ENCODE data around the gene AVPR2. TPM values are rescaled to one million over a fixed set of nuclear protein-coding genes. Genes with fewer than 3 reads are reported as not detected.

AVPR2 gene
- total RNA-seq, 6 experiments from 2014 or later = not detected

DNA sequence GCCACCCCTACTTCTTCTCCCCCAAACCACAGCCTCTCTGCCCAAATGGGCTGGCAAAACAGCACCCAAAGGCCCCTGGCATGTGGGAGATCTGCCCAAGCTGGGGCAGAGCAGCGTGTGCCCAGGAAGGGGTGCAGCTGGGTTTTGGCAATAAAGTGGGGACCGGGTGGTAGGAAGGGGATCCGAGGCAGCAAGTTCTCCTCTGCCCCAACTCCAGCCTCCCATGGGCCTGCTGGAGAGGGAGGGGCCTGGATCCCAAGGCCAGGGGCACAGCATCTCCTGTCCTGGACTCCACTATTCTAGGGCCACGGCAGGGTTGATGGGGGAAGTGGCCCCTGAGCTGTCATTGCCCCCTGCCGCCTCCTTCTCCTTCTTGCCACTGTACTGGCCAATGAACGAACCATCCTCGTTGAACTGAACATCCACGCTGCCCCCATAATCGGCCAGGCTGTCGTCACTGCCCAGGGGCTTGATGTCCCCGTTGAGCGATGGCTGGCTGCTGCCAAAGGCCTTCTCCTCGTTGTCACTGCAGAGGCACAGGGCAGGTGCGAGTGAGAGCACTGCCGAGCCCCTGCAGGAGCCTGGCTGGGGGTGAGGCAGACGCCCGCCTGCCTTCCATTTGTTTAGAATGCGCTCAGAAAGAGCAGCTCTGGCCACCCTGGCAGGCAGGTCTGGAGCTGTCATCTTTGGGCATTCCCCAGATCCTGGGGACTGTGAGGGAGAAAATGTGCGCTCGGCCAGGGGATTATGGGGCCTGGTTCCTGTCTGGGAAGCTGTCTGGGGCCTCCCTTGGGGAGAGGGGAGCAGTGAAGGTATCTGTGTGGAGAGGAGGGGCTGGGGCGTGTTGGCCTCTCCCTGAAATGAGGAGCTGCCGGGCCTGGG is 41.9 kb upstream of the AVPR2 start:
- DNase-seq = no peak
- peaks cover 7% of the 10 kb centered on the region for H3K27me3 Mint-ChIP-seq (ENCODE audit: insufficient read depth)
- H3K36me3 Mint-ChIP-seq (ENCODE audit: low read depth) = no peaks in the 10 kb centered on the region
- no peak overlapping the region for H3K4me3 Mint-ChIP-seq
- no peaks in the 10 kb centered on the region for H3K4me1 Mint-ChIP-seq (ENCODE audit: low read depth)
- no peaks in the 10 kb centered on the region for H3K9me3 Mint-ChIP-seq
- H3K27ac Mint-ChIP-seq = no peak overlapping the region
- TF ChIP-seq, protein P1, sequence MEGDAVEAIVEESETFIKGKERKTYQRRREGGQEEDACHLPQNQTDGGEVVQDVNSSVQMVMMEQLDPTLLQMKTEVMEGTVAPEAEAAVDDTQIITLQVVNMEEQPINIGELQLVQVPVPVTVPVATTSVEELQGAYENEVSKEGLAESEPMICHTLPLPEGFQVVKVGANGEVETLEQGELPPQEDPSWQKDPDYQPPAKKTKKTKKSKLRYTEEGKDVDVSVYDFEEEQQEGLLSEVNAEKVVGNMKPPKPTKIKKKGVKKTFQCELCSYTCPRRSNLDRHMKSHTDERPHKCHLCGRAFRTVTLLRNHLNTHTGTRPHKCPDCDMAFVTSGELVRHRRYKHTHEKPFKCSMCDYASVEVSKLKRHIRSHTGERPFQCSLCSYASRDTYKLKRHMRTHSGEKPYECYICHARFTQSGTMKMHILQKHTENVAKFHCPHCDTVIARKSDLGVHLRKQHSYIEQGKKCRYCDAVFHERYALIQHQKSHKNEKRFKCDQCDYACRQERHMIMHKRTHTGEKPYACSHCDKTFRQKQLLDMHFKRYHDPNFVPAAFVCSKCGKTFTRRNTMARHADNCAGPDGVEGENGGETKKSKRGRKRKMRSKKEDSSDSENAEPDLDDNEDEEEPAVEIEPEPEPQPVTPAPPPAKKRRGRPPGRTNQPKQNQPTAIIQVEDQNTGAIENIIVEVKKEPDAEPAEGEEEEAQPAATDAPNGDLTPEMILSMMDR (IDR thresholded peaks at IDR 0.05) = no peak

DNA sequence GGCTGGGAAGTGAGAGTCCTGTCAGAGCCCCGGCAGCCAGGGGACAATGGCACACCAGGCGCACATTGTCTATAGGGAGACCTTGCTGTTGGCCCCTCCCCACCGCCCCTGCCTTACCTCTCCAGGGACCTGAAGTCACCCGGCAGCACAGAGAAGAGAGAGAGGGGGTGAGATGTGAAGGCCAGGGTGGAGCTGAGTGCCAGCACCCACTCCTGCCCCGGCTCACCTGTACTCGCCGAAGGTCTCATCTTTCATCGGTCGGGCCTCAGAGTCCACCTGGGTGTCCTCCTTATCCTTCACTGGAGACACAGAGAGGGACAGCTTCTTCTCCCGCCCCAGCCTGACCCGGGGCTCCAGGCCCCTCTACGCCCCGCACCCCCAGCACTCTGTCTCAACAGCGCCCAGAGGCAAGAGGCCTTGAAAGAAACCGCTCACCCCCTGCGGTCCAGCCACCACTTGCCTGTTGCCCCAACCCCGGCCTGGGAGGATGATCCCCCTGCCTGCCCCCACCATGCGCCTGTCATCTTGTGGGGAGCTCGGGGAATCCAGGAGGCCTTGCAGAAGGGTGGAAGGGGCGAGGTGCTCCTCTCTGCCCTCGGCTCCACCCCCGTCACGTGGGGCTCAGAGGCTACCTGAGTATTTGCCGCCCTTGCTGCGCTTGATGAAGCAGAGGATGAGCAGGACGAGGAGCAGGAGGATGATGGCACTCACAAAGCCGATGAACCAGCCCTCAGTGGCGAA is 41.1 kb upstream of the AVPR2 start:
- Mint-ChIP-seq H3K27me3 (ENCODE audit: insufficient read depth) (peaks cover 7% of the 10 kb centered on the region), H3K27ac (no peak overlapping the region), H3K9me3 (no peaks in the 10 kb centered on the region), H3K36me3 (ENCODE audit: low read depth) (no peaks in the 10 kb centered on the region), H3K4me1 (ENCODE audit: low read depth) (no peaks in the 10 kb centered on the region), H3K4me3 (no peak overlapping the region)
- TF ChIP-seq, protein P1 (IDR thresholded peaks at IDR 0.05) = no peak
- no peak for DNase-seq

DNA sequence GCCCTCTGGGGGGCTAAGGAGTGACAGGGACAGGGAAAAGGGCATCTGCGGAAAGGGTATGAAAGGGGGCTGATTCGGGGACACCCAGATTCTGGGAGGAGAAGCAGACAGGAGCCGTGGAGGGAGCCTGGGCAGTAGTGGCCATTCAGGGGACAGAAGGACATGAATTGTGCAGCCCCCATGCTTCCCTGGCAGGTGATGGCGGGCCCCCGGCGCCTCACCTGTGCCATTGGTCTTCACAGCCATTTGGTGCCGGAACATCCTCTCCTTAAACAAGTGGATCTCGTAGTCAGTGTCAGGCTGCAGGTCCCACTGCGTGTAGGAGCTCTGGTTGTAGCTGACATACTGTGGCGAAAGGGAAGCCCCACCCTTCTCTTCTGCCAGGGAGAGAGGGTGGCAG is 40.4 kb upstream of the AVPR2 start:
- H3K4me3 Mint-ChIP-seq = no peak overlapping the region
- no peaks in the 10 kb centered on the region for H3K36me3 Mint-ChIP-seq (ENCODE audit: low read depth)
- H3K4me1 Mint-ChIP-seq (ENCODE audit: low read depth) = no peaks in the 10 kb centered on the region
- DNase-seq = no peak
- H3K27ac Mint-ChIP-seq = no peak overlapping the region
- no peaks in the 10 kb centered on the region for H3K9me3 Mint-ChIP-seq
- peaks cover 4% of the 10 kb centered on the region for H3K27me3 Mint-ChIP-seq (ENCODE audit: insufficient read depth)
- TF ChIP-seq, protein P1 (IDR thresholded peaks at IDR 0.05) = no peak

DNA sequence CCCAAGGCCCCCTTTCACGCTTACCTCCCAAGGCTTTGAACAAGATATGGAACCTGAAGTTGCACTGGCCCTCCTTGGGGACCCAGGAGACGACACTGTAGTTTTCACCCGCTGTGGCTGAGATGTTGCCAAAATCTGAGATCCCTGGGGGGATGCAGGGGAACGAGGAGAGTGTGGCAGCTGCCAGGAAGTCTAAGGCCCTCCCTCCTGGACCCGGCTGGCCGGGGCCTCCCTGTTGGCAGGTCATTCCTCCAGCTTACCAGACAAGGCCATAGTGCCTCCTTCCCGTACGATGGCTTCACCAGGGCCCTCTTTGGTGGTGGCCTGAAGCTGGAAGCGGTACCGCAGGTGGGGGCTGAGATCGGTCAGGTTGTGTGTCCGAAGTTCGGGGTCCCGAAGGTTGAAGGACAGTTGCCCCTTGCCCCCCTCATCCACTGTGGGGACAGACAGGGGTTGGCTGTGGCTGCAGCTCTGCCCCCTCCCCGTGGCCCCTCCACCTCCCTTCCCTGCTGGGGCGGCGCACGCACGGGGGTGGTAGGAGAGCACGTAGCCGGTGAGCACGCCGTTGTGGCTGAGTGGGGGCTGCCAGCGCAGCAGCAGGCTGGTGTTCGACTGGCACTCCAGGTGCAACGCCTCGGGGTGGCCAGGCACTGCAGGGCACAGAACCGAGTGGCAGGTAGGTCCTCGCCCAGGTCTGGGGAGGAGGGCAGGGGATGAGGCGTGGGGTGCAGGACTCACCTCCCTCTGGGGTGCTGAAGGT is 39.7 kb upstream of the AVPR2 start:
- DNase-seq = no peak
- no peaks in the 10 kb centered on the region for H3K36me3 Mint-ChIP-seq (ENCODE audit: low read depth)
- H3K4me3 Mint-ChIP-seq = no peak overlapping the region
- H3K27me3 Mint-ChIP-seq (ENCODE audit: insufficient read depth) = peaks cover 6% of the 10 kb centered on the region
- H3K4me1 Mint-ChIP-seq (ENCODE audit: low read depth) = no peaks in the 10 kb centered on the region
- H3K9me3 Mint-ChIP-seq = no peaks in the 10 kb centered on the region
- TF ChIP-seq, protein P1 (IDR thresholded peaks at IDR 0.05) = no peak
- no peak overlapping the region for H3K27ac Mint-ChIP-seq

DNA sequence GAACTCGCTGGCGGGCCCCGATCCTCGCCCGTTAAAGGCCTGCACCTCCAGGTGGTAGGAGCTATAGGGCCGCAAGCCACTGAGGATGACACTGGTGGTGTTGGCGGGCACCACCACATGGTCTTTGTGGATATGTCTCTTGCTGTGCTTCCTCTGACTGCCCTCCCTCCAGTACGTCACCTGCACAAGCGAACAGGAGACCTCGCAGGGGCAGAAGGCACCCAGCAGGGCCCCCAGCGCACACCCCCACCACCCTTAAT is 39.2 kb upstream of the AVPR2 start:
- Mint-ChIP-seq H3K4me1 (ENCODE audit: low read depth) (no peaks in the 10 kb centered on the region), H3K27me3 (ENCODE audit: insufficient read depth) (peaks cover 6% of the 10 kb centered on the region), H3K9me3 (no peaks in the 10 kb centered on the region), H3K4me3 (no peak overlapping the region), H3K36me3 (ENCODE audit: low read depth) (no peaks in the 10 kb centered on the region), H3K27ac (no peak overlapping the region)
- DNase-seq = no peak
- TF ChIP-seq, protein P1 (IDR thresholded peaks at IDR 0.05) = no peak

All from HFFc6 (cell line).